T-helper 17 cell (primary cell): ENCODE data around the gene PLEKHG7. TPM values are rescaled to one million over a fixed set of nuclear protein-coding genes. Genes with fewer than 3 reads are reported as not detected.

Experiments used
- ATAC-seq: fragments of 150-1000 bp; cut with Tn5 transposase; 2 replicates; pipeline ENCODE4 v1.10.0; 2021; ENCODE audit warnings: mild to moderate bottlenecking, moderate library complexity
- DNase-seq, 3 donors: peaks; one replicate each; pipeline versions ENCODE4 v3.0.0 to v3.0.0-alpha.2; 2020 to 2021
- H3K9me3 ChIP-seq: one replicate; pipeline ENCODE4 v1.7.0; 2013; ENCODE audit warnings: low read length, mild to moderate bottlenecking; ENCODE audit not compliant: control insufficient read depth, poor library complexity, severe bottlenecking
- H3K27ac Mint-ChIP-seq: one replicate; pipeline ENCODE4 v1.8.0; 2022; ENCODE audit warnings: mild to moderate bottlenecking, moderate library complexity, mixed read lengths
- H3K27me3 Mint-ChIP-seq: one replicate; pipeline ENCODE4 v1.8.0; 2022; ENCODE audit warnings: mixed read lengths
- H3K36me3 Mint-ChIP-seq: one replicate; pipeline ENCODE4 v1.8.0; 2022; ENCODE audit warnings: low read depth, mixed read lengths
- H3K4me1 Mint-ChIP-seq: one replicate; pipeline ENCODE4 v1.8.0; 2022; ENCODE audit warnings: mild to moderate bottlenecking, mixed read lengths
- H3K4me3 Mint-ChIP-seq: one replicate; pipeline ENCODE4 v1.8.0; 2022; ENCODE audit warnings: mild to moderate bottlenecking, moderate library complexity, mixed read lengths
- total RNA-seq, 4 donors: library from RNA in 2 of 4; stranded (reverse) in 2 of 4; gene quantifications; one replicate each; pipeline ENCODE4 v1.2.3 and lab custom pipeline; 2022 to 2026

PLEKHG7 gene
- total RNA-seq, 2 donors from 2014 or later = 0.60 TPM; not detected in 1

GRCh38 chr12:92810370-92810769 is 107.6 kb downstream of the PLEKHG7 start:
- no peak for ATAC-seq
- Mint-ChIP-seq H3K4me3 (no peak overlapping the region), H3K27me3 (no peaks in the 10 kb centered on the region), H3K36me3 (peaks cover 5% of the 10 kb centered on the region), H3K4me1 (no peaks in the 10 kb centered on the region), H3K27ac (no peak overlapping the region)
- H3K9me3 ChIP-seq = no peaks in the 10 kb centered on the region
- DNase-seq = no peak

GRCh38 chr12:92814584-92814983 is 111.8 kb downstream of the PLEKHG7 start:
- DNase-seq = no peak
- no peak for ATAC-seq
- no peak overlapping the region for H3K4me3 Mint-ChIP-seq
- no peak overlapping the region for H3K27ac Mint-ChIP-seq
- peaks cover 10% of the 10 kb centered on the region for H3K36me3 Mint-ChIP-seq
- no peaks in the 10 kb centered on the region for H3K9me3 ChIP-seq
- H3K4me1 Mint-ChIP-seq = no peaks in the 10 kb centered on the region
- no peaks in the 10 kb centered on the region for H3K27me3 Mint-ChIP-seq

- Mint-ChIP-seq H3K27me3 (no peaks in the 10 kb centered on the region), H3K4me1 (no peaks in the 10 kb centered on the region), H3K36me3 (peaks cover 6% of the 10 kb centered on the region), H3K4me3 (no peak overlapping the region), H3K27ac (no peak overlapping the region)
- H3K9me3 ChIP-seq = no peaks in the 10 kb centered on the region
- ATAC-seq = no peak
- DNase-seq = no peak
Measured at GRCh38 chr12:92821142-92821541, 118.4 kb downstream of the PLEKHG7 start.

Other genes with a start within 250 kb of the PLEKHG7 start
- gene EEA1, start 226.3 kb downstream of the PLEKHG7 start, total RNA-seq = 10 to 100 TPM; 13.2 to 16.1 TPM